Lung (tissue), 12 donors: Measurements from ENCODE around the gene TBC1D21. TPM values are rescaled to one million over a fixed set of nuclear protein-coding genes. Genes with fewer than 3 reads are reported as not detected.

Experiments
- ATAC-seq: fragments of 200-7000 bp; cut with Tn5 transposase; one replicate; pipeline ENCODE4 v1.9.1; 2020; ENCODE audit warnings: moderate number of reproducible peaks; ENCODE audit not compliant: insufficient read depth, low FRiP score
- DNase-seq, 3 donors: peaks; one replicate each; pipeline ENCODE4 v3.0.0-alpha.2; 2013 to 2017
- H3K27ac ChIP-seq, 2 donors: one replicate each; pipeline ENCODE4 v1.5.1; 2013; ENCODE audit warnings: mild to moderate bottlenecking in 2 of 2, moderate library complexity in 2 of 2, control low read depth in 1 of 2, inconsistent platforms in 1 of 2, low read depth in 1 of 2, low read length in 1 of 2
- H3K27me3 ChIP-seq, 3 donors: one replicate each; pipeline ENCODE4 v1.5.1; 2013; ENCODE audit warnings: low read length in 2 of 3; ENCODE audit not compliant: control insufficient read depth in 3 of 3, insufficient read depth in 3 of 3
- H3K36me3 ChIP-seq, 4 donors: one replicate each; pipeline ENCODE4 v1.5.1; 2013; ENCODE audit warnings: low read length in 4 of 4, mild to moderate bottlenecking in 1 of 4, moderate library complexity in 1 of 4; ENCODE audit not compliant: control insufficient read depth in 4 of 4, insufficient read depth in 4 of 4
- H3K4me1 ChIP-seq, 5 donors: one replicate each; pipeline ENCODE4 v1.5.1; 2013; ENCODE audit warnings: low read length in 5 of 5, mild to moderate bottlenecking in 2 of 5, moderate library complexity in 1 of 5; ENCODE audit not compliant: control insufficient read depth in 5 of 5, insufficient read depth in 5 of 5
- H3K4me3 ChIP-seq: one replicate; pipeline ENCODE4 v1.5.1; 2013; ENCODE audit warnings: mild to moderate bottlenecking, control low read depth, moderate library complexity
- H3K9ac ChIP-seq, 2 donors: one replicate each; pipeline ENCODE4 v1.5.1; 2013; ENCODE audit warnings: low read length in 2 of 2, control low read depth in 1 of 2; ENCODE audit not compliant: insufficient read depth in 1 of 2
- H3K9me3 ChIP-seq, 4 donors: one replicate each; pipeline ENCODE4 v1.5.1; 2013; ENCODE audit warnings: low read length in 3 of 4, mild to moderate bottlenecking in 1 of 4, moderate library complexity in 1 of 4; ENCODE audit not compliant: control insufficient read depth in 4 of 4, insufficient read depth in 3 of 4
- WGBS, 2 donors: extraction: QIAGEN DNeasy Blood & Tissue Kit; methylation state at CpG; one replicate each; pipeline ENCODE4 v1.1.7; 2013; 5-methylcytosine and 5-hydroxymethylcytosine counted together
- polyA plus RNA-seq, 2 donors: library from polyadenylated mRNA; stranded (reverse); fragments of 200-250 nt; gene quantifications; one replicate each; pipeline ENCODE4 v1.2.1, GENCODE V29; 2013
- total RNA-seq, 2 donors: library from RNA; depleted of rRNA in 1 of 2; stranded (reverse); fragments of >200 nt in 1 of 2; gene quantifications; one replicate each; pipeline ENCODE4 v1.2.1, GENCODE V29; 2014 to 2021
- TF ChIP-seq, protein P1 (sequence below): IDR thresholded peaks from 2 replicates; pipeline ENCODE4 v1.5.1; 2012; ENCODE audit warnings: mild to moderate bottlenecking; ENCODE audit errors: control extremely low read depth, extremely low read depth
- donor health status: control.
- donor health status: control.
- donor health status: Bipolar disorder and iron deficiency.
- donor health status: healthy.
- donor health status: DM: yes; HTN: yes; CAD: no.

Gene TBC1D21
- total and polyA plus RNA-seq, 4 donors: not detected

DNA sequence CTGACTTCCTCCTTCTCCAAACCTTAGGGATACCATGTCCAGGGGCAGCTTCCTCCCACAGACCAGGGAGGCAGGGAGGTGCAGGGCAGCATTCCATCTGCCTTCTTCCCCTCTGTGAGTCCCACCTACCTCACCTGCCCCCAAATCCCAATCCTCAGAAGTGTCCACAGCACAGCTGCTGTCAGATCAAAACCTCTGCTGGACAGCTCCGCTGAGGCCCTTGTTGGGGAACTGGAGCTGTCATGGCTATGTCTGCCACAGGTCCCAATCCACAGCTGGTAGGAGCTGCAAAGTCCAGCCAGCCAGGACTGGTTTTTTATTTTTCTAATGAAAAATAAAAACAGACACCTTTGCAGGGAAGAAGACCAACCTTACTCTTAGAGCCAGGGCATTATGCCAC, 40.7 kb upstream of the TBC1D21 start:
- no peak overlapping the region for H3K4me3 ChIP-seq
- no peaks in the 10 kb centered on the region for H3K4me1 ChIP-seq
- peaks cover 0 to 9% (median 0%) of the 10 kb centered on the region in 3 donors for H3K27me3 ChIP-seq
- H3K9me3 ChIP-seq: no peaks in the 10 kb centered on the region
- no peak for ATAC-seq
- no peak overlapping the region for H3K9ac ChIP-seq
- TF ChIP-seq, protein P1, sequence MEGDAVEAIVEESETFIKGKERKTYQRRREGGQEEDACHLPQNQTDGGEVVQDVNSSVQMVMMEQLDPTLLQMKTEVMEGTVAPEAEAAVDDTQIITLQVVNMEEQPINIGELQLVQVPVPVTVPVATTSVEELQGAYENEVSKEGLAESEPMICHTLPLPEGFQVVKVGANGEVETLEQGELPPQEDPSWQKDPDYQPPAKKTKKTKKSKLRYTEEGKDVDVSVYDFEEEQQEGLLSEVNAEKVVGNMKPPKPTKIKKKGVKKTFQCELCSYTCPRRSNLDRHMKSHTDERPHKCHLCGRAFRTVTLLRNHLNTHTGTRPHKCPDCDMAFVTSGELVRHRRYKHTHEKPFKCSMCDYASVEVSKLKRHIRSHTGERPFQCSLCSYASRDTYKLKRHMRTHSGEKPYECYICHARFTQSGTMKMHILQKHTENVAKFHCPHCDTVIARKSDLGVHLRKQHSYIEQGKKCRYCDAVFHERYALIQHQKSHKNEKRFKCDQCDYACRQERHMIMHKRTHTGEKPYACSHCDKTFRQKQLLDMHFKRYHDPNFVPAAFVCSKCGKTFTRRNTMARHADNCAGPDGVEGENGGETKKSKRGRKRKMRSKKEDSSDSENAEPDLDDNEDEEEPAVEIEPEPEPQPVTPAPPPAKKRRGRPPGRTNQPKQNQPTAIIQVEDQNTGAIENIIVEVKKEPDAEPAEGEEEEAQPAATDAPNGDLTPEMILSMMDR: no peak
- WGBS, 2 donors: 45 to 50% methylated on average over 1 of the region's 1 CpG
- no peak overlapping the region for H3K27ac ChIP-seq
- H3K36me3 ChIP-seq: no peaks in the 10 kb centered on the region
- peak; percentile 7 to 35 (median 18) for DNase-seq

DNA sequence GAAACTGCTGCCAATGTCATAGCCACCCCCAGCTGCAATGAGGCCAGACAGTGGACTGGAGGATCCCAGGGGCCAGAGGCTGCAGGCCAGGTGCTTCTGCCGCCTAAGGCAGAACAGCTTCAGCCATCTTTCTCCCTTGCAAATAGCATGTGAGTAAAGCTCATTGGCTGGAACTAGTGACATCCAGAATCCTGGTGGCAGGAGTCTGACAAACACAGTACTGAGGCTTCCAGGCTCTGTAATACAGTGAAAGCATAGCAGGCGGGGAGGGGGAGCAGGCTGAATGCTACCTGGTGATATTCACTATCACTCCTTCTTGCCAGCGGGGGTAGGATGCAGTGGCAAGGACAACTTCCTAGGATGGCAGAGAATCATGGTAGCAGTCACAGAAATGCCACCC, 36.5 kb upstream of the TBC1D21 start:
- Histone ChIP-seq H3K27me3 (peaks cover 0 to 20% (median 0%) of the 10 kb centered on the region in 3 donors), H3K9me3 (no peaks in the 10 kb centered on the region), H3K4me1 (peaks cover 0 to 10% (median 0%) of the 10 kb centered on the region in 5 donors), H3K4me3 (no peak overlapping the region), H3K27ac (no peak overlapping the region), H3K9ac (no peak overlapping the region), H3K36me3 (no peaks in the 10 kb centered on the region)
- TF ChIP-seq, protein P1: no peak
- ATAC-seq: no peak
- 80 to 81% methylated on average over 3 of the region's 3 CpGs for WGBS, 2 donors
- no peak for DNase-seq

DNA sequence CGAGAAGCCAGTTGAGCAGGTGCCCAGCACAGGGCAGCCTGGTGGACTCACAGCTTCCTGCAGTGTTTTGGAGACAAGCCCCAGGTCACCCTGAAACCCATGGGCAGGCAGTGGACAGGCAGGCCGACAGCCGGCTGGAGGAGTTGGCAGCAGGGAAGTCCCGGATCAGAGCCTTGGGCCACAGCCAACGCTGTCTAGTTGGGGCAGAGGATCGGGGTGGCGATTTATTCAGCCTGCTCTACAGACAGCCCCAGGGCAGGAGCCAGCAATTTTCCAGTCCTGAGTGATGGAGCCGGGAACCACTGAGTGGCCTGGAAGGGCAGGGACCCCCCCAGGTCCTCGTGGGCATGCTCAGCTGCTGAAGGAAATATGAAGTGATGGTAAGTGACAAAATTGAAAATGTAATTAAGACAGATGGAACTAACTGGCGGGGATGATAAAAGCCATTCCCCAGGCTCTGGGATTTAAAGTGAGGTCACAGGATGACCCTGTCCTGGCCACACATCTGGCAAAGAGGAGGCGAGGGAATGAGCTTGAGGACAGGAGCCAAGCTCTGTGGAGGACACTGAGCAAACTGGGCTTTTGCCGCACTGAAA, 34.4 kb upstream of the TBC1D21 start:
- no peak for ATAC-seq

More for the DNA sequence above, 34.4 kb upstream of the TBC1D21 start:
- TF ChIP-seq, protein P1: no peak
- Histone ChIP-seq H3K9me3 (no peaks in the 10 kb centered on the region), H3K27me3 (peaks cover 0 to 28% (median 0%) of the 10 kb centered on the region in 3 donors), H3K27ac (no peak overlapping the region), H3K9ac (no peak overlapping the region), H3K4me1 (peaks cover 0 to 10% (median 0%) of the 10 kb centered on the region in 5 donors), H3K36me3 (no peaks in the 10 kb centered on the region), H3K4me3 (no peak overlapping the region)
- WGBS, 2 donors: 41 to 61% methylated on average over 12 of the region's 12 CpGs
- DNase-seq: peak; percentile 52 to 66 (median 65)
